OCI-LY1 (cell line): ENCODE results near the gene FARS2.

Experiments used
- H2AFZ ChIP-seq: fragments of 200-600 bp; sonication (generic), shearing (Covaris generic); 2 replicates; pipeline ENCODE4 v1.6.0; 2014; ENCODE audit warnings: antibody characterized with exemption, mild to moderate bottlenecking, low read length
- H3F3A ChIP-seq: fragments of 200-600 bp; sonication (generic), shearing (Covaris generic); 2 replicates; pipeline ENCODE4 v1.6.0; 2014; ENCODE audit warnings: mild to moderate bottlenecking, antibody characterized with exemption, low read length, moderate library complexity; ENCODE audit not compliant: insufficient read depth
- H3K27ac ChIP-seq: fragments of 200-600 bp; sonication (generic); 2 replicates; pipeline ENCODE4 v1.5.1; 2014; ENCODE audit warnings: low read length, mixed run types, mild to moderate bottlenecking, low read depth; ENCODE audit not compliant: poor library complexity, severe bottlenecking
- H3K27me3 ChIP-seq: fragments of 200-600 bp; sonication (generic); 2 replicates; pipeline ENCODE4 v1.6.0; 2014; ENCODE audit warnings: antibody characterized with exemption, mild to moderate bottlenecking, low read length, moderate library complexity; ENCODE audit not compliant: insufficient read depth
- H3K36me3 ChIP-seq: fragments of 200-600 bp; sonication (generic); 2 replicates; pipeline ENCODE4 v1.6.1; 2014; ENCODE audit warnings: mild to moderate bottlenecking, antibody characterized with exemption, low read length, moderate library complexity, mixed read lengths; ENCODE audit not compliant: insufficient read depth
- H3K4me1 ChIP-seq: fragments of 200-600 bp; sonication (generic); 2 replicates; pipeline ENCODE4 v1.5.1; 2014; ENCODE audit warnings: mild to moderate bottlenecking, low read length, moderate library complexity; ENCODE audit not compliant: insufficient read depth, severe bottlenecking
- H3K4me2 ChIP-seq: fragments of 200-600 bp; sonication (generic), shearing (Covaris generic); 2 replicates; pipeline ENCODE4 v1.6.1; 2014; ENCODE audit warnings: low read length
- H3K4me3 ChIP-seq: fragments of 200-600 bp; sonication (generic); 2 replicates; pipeline ENCODE4 v1.5.1; 2014; ENCODE audit warnings: low read length, low read depth, mild to moderate bottlenecking, mixed read lengths; ENCODE audit not compliant: poor library complexity, severe bottlenecking
- H3K79me2 ChIP-seq: fragments of 200-600 bp; shearing (Covaris generic); 2 replicates; pipeline ENCODE4 v1.6.1; 2016; ENCODE audit warnings: mixed run types, low read length, mixed read lengths; ENCODE audit not compliant: insufficient read depth
- H3K9ac ChIP-seq: fragments of 200-600 bp; sonication (generic), shearing (Covaris generic); 2 replicates; pipeline ENCODE4 v1.6.1; 2014; ENCODE audit warnings: mild to moderate bottlenecking, low read length, mixed read lengths
- H3K9me2 ChIP-seq: fragments of 200-600 bp; sonication (generic), shearing (Covaris generic); 2 replicates; pipeline ENCODE4 v1.6.1; 2014; ENCODE audit warnings: low read depth, mild to moderate bottlenecking, low read length, mixed read lengths
- H3K9me3 ChIP-seq: fragments of 200-600 bp; shearing (Covaris generic); 2 replicates; pipeline ENCODE4 v1.6.1; 2014; ENCODE audit warnings: low read length, mixed read lengths
- H4K20me1 ChIP-seq: fragments of 200-600 bp; sonication (generic), shearing (Covaris generic); 2 replicates; pipeline ENCODE4 v1.6.0; 2016; ENCODE audit warnings: mild to moderate bottlenecking, low read length; ENCODE audit not compliant: insufficient read depth
- CTCF ChIP-seq: fragments of 200-600 bp; sonication (generic), shearing (Covaris generic); IDR thresholded peaks from 2 replicates; pipeline ENCODE4 v1.5.1; 2017; ENCODE audit warnings: mild to moderate bottlenecking, antibody characterized with exemption, low read length, moderate library complexity, mixed read lengths
- EZH2 ChIP-seq: fragments of 200-600 bp; sonication (generic), shearing (Covaris generic); IDR thresholded peaks from 2 replicates; pipeline ENCODE4 v1.8.0; 2017; ENCODE audit warnings: borderline replicate concordance, mixed run types, mild to moderate bottlenecking, antibody characterized with exemption, low read length, moderate library complexity, mixed read lengths

The FARS2 gene

GRCh38 chr6:5323979-5324378 is 62.7 kb downstream of the FARS2 start:
- H3K4me2 ChIP-seq, result no peak overlapping the region
- no peaks in the 10 kb centered on the region for H3K79me2 ChIP-seq
- no peak overlapping the region for H3K27ac ChIP-seq
- peaks cover 10% of the 10 kb centered on the region; the same call in 1 of the 2 replicates for H3K36me3 ChIP-seq
- no peaks in the 10 kb centered on the region for H4K20me1 ChIP-seq
- no peaks in the 10 kb centered on the region for H3K27me3 ChIP-seq
- H2AFZ ChIP-seq, result no peak overlapping the region
- no peaks in the 10 kb centered on the region for H3K9me2 ChIP-seq
- TF ChIP-seq EZH2, result no peak
- H3K9me3 ChIP-seq, result no peaks in the 10 kb centered on the region
- no peak overlapping the region for H3K4me3 ChIP-seq
- H3K9ac ChIP-seq, result no peak overlapping the region
- no peaks in the 10 kb centered on the region for H3F3A ChIP-seq
- H3K4me1 ChIP-seq, result no peaks in the 10 kb centered on the region

- no peaks in the 10 kb centered on the region for H3K79me2 ChIP-seq
- no peaks in the 10 kb centered on the region for H3K27me3 ChIP-seq
- H3K9me3 ChIP-seq, result no peaks in the 10 kb centered on the region
- no peak overlapping the region for H2AFZ ChIP-seq
- H3K4me3 ChIP-seq, result no peak overlapping the region
- H3K4me2 ChIP-seq, result no peak overlapping the region
- no peaks in the 10 kb centered on the region for H3K4me1 ChIP-seq
- no peaks in the 10 kb centered on the region for H3K9me2 ChIP-seq
- no peak overlapping the region for H3K27ac ChIP-seq
- H3F3A ChIP-seq, result no peaks in the 10 kb centered on the region
- no peak for TF ChIP-seq EZH2
- TF ChIP-seq CTCF, result no peak
- H3K36me3 ChIP-seq, result peaks cover 10% of the 10 kb centered on the region; the same call in 1 of the 2 replicates
- no peaks in the 10 kb centered on the region for H4K20me1 ChIP-seq
- no peak overlapping the region for H3K9ac ChIP-seq
Measured at GRCh38 chr6:5325173-5325572, 63.9 kb downstream of the FARS2 start.

- Histone ChIP-seq H3K4me1 (no peaks in the 10 kb centered on the region), H3K27ac (no peak overlapping the region), H3K9me3 (no peaks in the 10 kb centered on the region), H4K20me1 (no peaks in the 10 kb centered on the region), H3K9ac (no peak overlapping the region), H3K27me3 (no peaks in the 10 kb centered on the region), H3F3A (no peaks in the 10 kb centered on the region), H2AFZ (no peak overlapping the region), H3K4me3 (no peak overlapping the region), H3K9me2 (no peaks in the 10 kb centered on the region), H3K36me3 (peaks cover 10% of the 10 kb centered on the region; the same call in 1 of the 2 replicates), H3K79me2 (no peaks in the 10 kb centered on the region), H3K4me2 (no peak overlapping the region)
- TF ChIP-seq CTCF (no peak), EZH2 (no peak)
Measured at GRCh38 chr6:5326022-5326641, 64.8 kb downstream of the FARS2 start.

DNA sequence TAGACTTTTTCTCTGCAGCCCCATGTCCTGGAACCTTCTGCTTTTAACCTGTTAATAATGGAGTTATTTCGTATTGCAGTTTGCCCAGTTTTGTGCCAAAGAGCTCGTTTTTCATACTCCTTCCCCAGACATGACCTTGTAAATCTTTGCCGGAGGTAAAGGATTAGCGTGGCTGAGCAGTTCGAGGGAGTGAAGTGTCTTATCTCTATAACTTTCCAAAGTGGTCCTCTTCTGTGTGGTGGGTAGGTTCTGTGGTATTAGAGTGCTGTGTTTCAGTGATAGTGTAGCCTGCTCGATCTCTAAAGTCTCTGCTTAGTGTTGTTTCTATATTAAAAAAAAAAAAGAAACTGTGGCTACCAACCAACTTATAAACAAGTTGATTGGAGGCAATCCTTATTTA is 67.5 kb downstream of the FARS2 start:
- no peak overlapping the region for H2AFZ ChIP-seq
- H3K27me3 ChIP-seq, result no peaks in the 10 kb centered on the region
- H3K27ac ChIP-seq, result no peak overlapping the region
- H3K79me2 ChIP-seq, result no peaks in the 10 kb centered on the region
- no peaks in the 10 kb centered on the region for H3K9me2 ChIP-seq
- no peaks in the 10 kb centered on the region for H3F3A ChIP-seq
- H3K4me3 ChIP-seq, result no peak overlapping the region
- H3K9ac ChIP-seq, result no peak overlapping the region
- H3K9me3 ChIP-seq, result no peaks in the 10 kb centered on the region
- no peaks in the 10 kb centered on the region for H3K4me1 ChIP-seq
- no peak overlapping the region for H3K4me2 ChIP-seq
- peaks cover 10% of the 10 kb centered on the region; the same call in 1 of the 2 replicates for H3K36me3 ChIP-seq
- TF ChIP-seq CTCF (no peak), EZH2 (no peak)
- no peaks in the 10 kb centered on the region for H4K20me1 ChIP-seq
